Keratinocyte (primary cell): ENCODE results near the gene CHTOP. TPM values are rescaled to one million over a fixed set of nuclear protein-coding genes. Genes with fewer than 3 reads are reported as not detected.

Experiments used
- DNase-seq: peaks from one replicate; pipeline ENCODE4 v3.0.0-alpha.2; 2011; ENCODE audit warnings: low read depth, missing footprints, low spot score
- FAIRE-seq: peaks from 2 replicates; lab custom pipeline; 2011; peaks lifted over from hg19 to GRCh38; lab: Jason Lieb, UNC
- H2AFZ ChIP-seq: 2 replicates; pipeline ENCODE4 v1.6.0; 2012; ENCODE audit warnings: low read length, control low read depth, inconsistent platforms; ENCODE audit not compliant: control insufficient read depth
- H3K27ac ChIP-seq: 2 replicates; pipeline ENCODE4 v1.5.1; 2011; ENCODE audit warnings: low read length; ENCODE audit not compliant: control insufficient read depth, insufficient read depth
- H3K27me3 ChIP-seq: 3 replicates; pipeline ENCODE4 v1.6.0; 2011; ENCODE audit warnings: low read length; ENCODE audit not compliant: control insufficient read depth, insufficient read depth; ENCODE audit errors: extremely low read depth
- H3K36me3 ChIP-seq, 2 experiments: 2 replicates in 1 of 2; 3 replicates in 1 of 2; pipeline ENCODE4 v1.5.1; 2011; ENCODE audit warnings: low read length in 2 of 2, mild to moderate bottlenecking in 1 of 2; ENCODE audit not compliant: control insufficient read depth in 2 of 2, insufficient read depth in 2 of 2; ENCODE audit errors: extremely low read depth in 1 of 2
- H3K4me1 ChIP-seq: 3 replicates; pipeline ENCODE4 v1.5.1; 2011; ENCODE audit warnings: low read length; ENCODE audit not compliant: control insufficient read depth, insufficient read depth; ENCODE audit errors: extremely low read depth
- H3K4me2 ChIP-seq: 3 replicates; pipeline ENCODE4 v1.6.0; 2011; ENCODE audit warnings: low read depth, low read length; ENCODE audit not compliant: control insufficient read depth, insufficient read depth; ENCODE audit errors: extremely low read depth
- H3K4me3 ChIP-seq, 3 experiments: fragments of 200-600 bp in 1 of 3; sonication (generic) in 1 of 3; 2 replicates in 2 of 3; 3 replicates in 1 of 3; pipeline ENCODE4 v1.5.1; 2011 to 2016; ENCODE audit warnings: low read length in 3 of 3, mild to moderate bottlenecking in 3 of 3, control low read depth in 2 of 3, inconsistent platforms in 1 of 3, low read depth in 1 of 3, mixed read lengths in 1 of 3, mixed run types in 1 of 3, moderate library complexity in 1 of 3; ENCODE audit not compliant: control insufficient read depth in 2 of 3, insufficient read depth in 2 of 3; ENCODE audit errors: extremely low read depth in 1 of 3
- H3K79me2 ChIP-seq: 2 replicates; pipeline ENCODE4 v1.6.0; 2012; ENCODE audit warnings: low read length; ENCODE audit not compliant: control insufficient read depth, insufficient read depth
- H3K9ac ChIP-seq: 3 replicates; pipeline ENCODE4 v1.6.0; 2011; ENCODE audit warnings: low read length; ENCODE audit not compliant: control insufficient read depth, insufficient read depth; ENCODE audit errors: extremely low read depth
- H3K9me1 ChIP-seq: 3 replicates; pipeline ENCODE4 v1.6.0; 2011; ENCODE audit warnings: low read length; ENCODE audit not compliant: control insufficient read depth, insufficient read depth; ENCODE audit errors: extremely low read depth
- H3K9me3 ChIP-seq: 2 replicates; pipeline ENCODE4 v1.5.1; 2012; ENCODE audit warnings: low read depth, low read length; ENCODE audit not compliant: control insufficient read depth
- H4K20me1 ChIP-seq: 3 replicates; pipeline ENCODE4 v1.6.0; 2011; ENCODE audit warnings: low read length; ENCODE audit not compliant: control insufficient read depth, insufficient read depth; ENCODE audit errors: extremely low read depth
- EZH2 ChIP-seq: IDR thresholded peaks from one replicate; pipeline ENCODE4 v1.6.1; 2012; ENCODE audit warnings: inconsistent platforms, mild to moderate bottlenecking, low read length, moderate library complexity
- dilution Hi-C: fragments of 300-500 bp; cut with MboI; formaldehyde crosslinking; loops from one replicate; pipeline ENCODE4 v1.7.0; 2020; ENCODE audit warnings: low sequenced_read_pairs; ENCODE audit not compliant: extremely low pct_ligation_motif_present
- polyA plus RNA-seq, 5 experiments: library from polyadenylated mRNA; depleted of rRNA in 3 of 5; stranded (reverse) in 3 of 5; stranded (forward) in 1 of 5; unstranded in 1 of 5; fragments of >200 nt; gene quantifications; 1 replicate in 1 of 5; 2 replicates in 3 of 5; 3 replicates in 1 of 5; pipeline versions ENCODE4 v1.2.1 to v1.2.3, GENCODE V29; 2011 to 2012; ENCODE audit warnings: missing spikeins in 2 of 5, low read depth in 1 of 5, low replicate concordance in 1 of 5
- TF ChIP-seq, protein P1 (sequence below), 3 experiments: IDR thresholded peaks in 1 of 3; conservative IDR thresholded peaks in 1 of 3; optimal IDR thresholded peaks in 1 of 3; 2 replicates in 2 of 3; 3 replicates in 1 of 3; pipeline versions ENCODE3 to v1.5.1; 2011; ENCODE audit warnings: low read length in 3 of 3, mild to moderate bottlenecking in 3 of 3, moderate library complexity in 2 of 3, control low read depth in 1 of 3, inconsistent platforms in 1 of 3; ENCODE audit not compliant: insufficient read depth in 2 of 3; ENCODE audit errors: extremely low read depth in 1 of 3

CHTOP gene
- polyA plus RNA-seq, 1 donor (not counting 4 experiments of a cell fraction or from before 2014, with no cell fraction given), result 68.6 TPM

DNA sequence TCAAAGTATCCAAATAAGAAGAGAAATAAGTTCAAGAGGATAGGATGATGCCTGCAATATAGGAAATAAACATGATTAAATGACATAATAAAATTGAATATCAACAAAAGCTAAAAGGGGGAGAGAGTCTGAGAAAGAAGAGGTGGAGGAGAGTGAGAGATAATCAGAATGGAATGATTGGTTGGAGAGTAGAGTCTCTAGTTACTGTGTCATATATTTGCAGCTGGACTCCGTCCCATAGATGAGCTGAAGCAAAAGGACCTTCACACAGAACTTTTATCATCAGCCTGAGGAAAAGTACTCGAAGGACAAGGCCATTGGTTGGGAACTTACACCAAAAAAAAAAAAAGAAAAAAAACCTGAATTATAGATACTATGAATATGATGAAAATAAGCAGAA is 45.4 kb upstream of the CHTOP start:
- TF ChIP-seq, protein P1, sequence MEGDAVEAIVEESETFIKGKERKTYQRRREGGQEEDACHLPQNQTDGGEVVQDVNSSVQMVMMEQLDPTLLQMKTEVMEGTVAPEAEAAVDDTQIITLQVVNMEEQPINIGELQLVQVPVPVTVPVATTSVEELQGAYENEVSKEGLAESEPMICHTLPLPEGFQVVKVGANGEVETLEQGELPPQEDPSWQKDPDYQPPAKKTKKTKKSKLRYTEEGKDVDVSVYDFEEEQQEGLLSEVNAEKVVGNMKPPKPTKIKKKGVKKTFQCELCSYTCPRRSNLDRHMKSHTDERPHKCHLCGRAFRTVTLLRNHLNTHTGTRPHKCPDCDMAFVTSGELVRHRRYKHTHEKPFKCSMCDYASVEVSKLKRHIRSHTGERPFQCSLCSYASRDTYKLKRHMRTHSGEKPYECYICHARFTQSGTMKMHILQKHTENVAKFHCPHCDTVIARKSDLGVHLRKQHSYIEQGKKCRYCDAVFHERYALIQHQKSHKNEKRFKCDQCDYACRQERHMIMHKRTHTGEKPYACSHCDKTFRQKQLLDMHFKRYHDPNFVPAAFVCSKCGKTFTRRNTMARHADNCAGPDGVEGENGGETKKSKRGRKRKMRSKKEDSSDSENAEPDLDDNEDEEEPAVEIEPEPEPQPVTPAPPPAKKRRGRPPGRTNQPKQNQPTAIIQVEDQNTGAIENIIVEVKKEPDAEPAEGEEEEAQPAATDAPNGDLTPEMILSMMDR (optimal IDR thresholded peaks at IDR 0.05 in 1 of 3, IDR thresholded peaks at IDR 0.05 in 1 of 3, conservative IDR thresholded peaks at IDR 0.05 in 1 of 3; ENCODE audit: extremely low read depth in 1 of 3, insufficient read depth in 2 of 3, low read length in 3 of 3), result no peak
- TF ChIP-seq EZH2, result no peak
- Histone ChIP-seq H2AFZ (no peak overlapping the region), H3K36me3 (no peaks in the 10 kb centered on the region), H3K4me2 (no peak overlapping the region), H3K9ac (no peak overlapping the region), H3K4me1 (peaks cover 7% of the 10 kb centered on the region), H3K4me3 (no peak overlapping the region), H3K27ac (no peak overlapping the region), H4K20me1 (no peaks in the 10 kb centered on the region), H3K9me3 (no peaks in the 10 kb centered on the region), H3K79me2 (no peaks in the 10 kb centered on the region), H3K27me3 (no peaks in the 10 kb centered on the region), H3K9me1 (no peaks in the 10 kb centered on the region)
- dilution Hi-C loops, result no loop called here
- FAIRE-seq (no peak), DNase-seq (no peak)

DNA sequence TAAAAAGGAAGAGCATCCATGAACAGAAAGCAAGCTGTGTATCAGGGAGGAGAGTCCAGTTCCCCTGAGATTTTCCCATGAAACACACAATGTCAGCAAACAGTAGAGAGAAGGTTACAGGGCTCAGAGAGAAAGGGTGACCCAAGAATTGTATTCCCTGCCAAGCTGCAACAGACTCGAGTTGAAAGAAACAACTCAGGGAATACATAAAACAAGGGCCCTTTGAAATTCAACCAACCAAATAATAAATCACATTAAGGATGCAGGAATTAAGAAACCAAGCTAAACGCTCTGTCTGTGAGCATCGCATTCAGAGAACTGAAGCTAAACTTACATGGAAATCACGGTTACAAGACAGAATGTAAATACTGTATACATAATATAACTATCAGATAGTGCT is 41.1 kb upstream of the CHTOP start:
- Histone ChIP-seq H3K9ac (no peak overlapping the region), H3K36me3 (no peaks in the 10 kb centered on the region), H4K20me1 (no peaks in the 10 kb centered on the region), H3K9me1 (no peaks in the 10 kb centered on the region), H3K4me1 (peaks cover 3% of the 10 kb centered on the region), H3K27ac (no peak overlapping the region), H3K27me3 (no peaks in the 10 kb centered on the region), H3K9me3 (no peaks in the 10 kb centered on the region), H3K4me3 (no peak overlapping the region), H3K79me2 (no peaks in the 10 kb centered on the region), H3K4me2 (no peak overlapping the region), H2AFZ (no peak overlapping the region)
- FAIRE-seq (no peak), DNase-seq (no peak)
- dilution Hi-C loops, result no loop called here
- TF ChIP-seq, protein P1 (optimal IDR thresholded peaks at IDR 0.05 in 1 of 3, IDR thresholded peaks at IDR 0.05 in 1 of 3, conservative IDR thresholded peaks at IDR 0.05 in 1 of 3; ENCODE audit: extremely low read depth in 1 of 3, insufficient read depth in 2 of 3, low read length in 3 of 3), result no peak
- no peak for TF ChIP-seq EZH2
